GM18858 (cell line): Measurements from ENCODE around the gene BPIFB3.
"Not testable (repeated sequence)": the region's sequence is repeated elsewhere in the genome, so short reads cannot be mapped to it uniquely, and the experiment has no call there.

Experiments used
- ATAC-seq: cut with Tn5 transposase; IDR thresholded peaks from one replicate; pipeline ENCODE4 v1.9.1; 2021; ENCODE audit not compliant: unreplicated experiment

The BPIFB3 gene

GRCh38 chr20:33112547-33113386 lies 59.1 kb downstream of the BPIFB3 start:
- ATAC-seq, result no peak

GRCh38 chr20:33113387-33113908 lies 59.7 kb downstream of the BPIFB3 start:
- ATAC-seq, result no peak

- ATAC-seq, result not testable (repeated sequence)
Measured at GRCh38 chr20:33115501-33115900, 61.8 kb downstream of the BPIFB3 start.

DNA sequence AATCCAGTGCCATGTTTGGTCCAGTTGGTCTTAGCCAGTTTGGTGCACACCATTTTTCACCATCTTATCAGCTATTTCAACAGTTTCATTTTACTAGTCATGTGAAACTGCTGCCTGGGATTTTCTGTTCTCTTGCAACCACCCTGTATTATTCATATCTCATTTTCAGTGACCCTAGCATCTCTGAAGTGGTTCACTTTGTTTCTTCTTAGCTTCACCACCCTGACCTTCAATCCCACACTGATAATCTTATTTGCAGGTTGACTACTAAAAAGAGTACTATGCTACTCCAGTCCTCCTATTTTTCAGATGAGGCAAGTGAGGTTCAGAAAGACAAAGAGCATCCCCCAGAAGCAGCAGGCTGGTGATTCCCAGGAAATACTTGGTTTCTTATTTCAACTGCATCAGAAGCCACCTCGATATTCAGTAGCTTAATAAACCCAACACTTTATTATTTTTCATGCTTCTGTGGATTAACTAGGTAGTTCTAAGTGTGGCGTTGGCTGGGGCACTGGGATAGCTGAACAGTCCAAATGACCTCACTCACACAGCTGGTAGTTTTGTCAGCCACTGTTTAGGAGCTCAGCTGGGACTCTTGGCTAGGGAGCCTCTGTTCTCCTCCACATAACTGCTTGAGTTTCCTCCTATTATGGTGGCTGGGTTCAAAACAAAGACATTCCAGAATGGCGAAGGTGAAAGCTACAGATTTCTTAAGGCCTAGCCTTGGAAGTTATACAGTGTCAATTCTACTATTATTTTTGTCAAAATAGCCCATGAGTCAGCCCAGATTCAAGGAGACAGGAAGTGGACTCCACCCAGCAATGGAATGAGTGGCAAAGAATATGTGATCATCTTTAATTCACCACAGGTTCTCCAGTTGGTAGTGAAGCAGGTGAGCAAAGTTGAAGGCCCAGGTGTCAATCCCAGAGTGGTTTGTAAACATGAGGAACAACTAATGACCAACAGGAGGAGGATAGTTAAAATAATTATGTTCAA lies 66.3 kb downstream of the BPIFB3 start:
- no peak for ATAC-seq

DNA sequence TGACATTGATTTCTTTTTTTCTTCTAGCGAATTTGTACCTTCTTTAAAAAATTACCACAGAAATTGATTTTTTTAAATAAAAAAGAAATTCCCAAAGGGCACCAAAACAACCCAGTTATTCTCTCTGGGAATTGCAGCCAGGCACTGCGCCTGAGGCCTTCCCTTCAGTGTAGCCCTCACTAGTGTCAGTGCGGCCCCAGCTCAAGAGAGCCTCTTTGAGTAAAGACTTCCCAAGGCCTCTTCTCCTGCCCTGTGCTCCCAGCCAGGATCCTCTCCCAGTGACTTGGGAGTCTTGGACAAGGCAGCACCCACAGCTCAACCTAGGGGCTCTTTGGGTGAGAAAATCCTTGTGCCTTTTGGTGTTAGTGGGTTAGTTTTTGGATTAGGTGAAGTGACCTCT lies 67.2 kb downstream of the BPIFB3 start:
- ATAC-seq, result no peak

DNA sequence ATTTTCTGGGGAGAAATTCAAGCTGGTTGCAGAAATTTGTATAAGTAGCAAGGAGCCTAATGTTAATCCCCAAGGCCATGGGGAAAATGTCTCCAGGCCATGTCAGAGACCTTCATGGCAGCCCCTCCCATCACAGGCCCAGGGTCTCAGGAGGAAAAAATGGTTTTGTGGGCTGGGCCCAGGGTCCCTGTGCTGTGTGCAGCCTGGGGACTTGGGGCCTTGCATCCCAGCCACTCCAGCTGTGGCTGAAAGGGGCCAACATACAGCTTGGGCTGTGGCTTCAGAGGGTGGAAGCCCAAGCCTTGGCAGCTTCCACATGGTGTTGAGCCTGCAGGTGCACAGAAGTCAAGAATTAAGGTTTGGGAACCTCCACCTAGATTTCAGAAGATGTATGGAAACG lies 68.6 kb downstream of the BPIFB3 start:
- not testable (repeated sequence) for ATAC-seq
